H1 (cell line): ENCODE data around the gene HTR1B. TPM values are rescaled to one million over a fixed set of nuclear protein-coding genes. Genes with fewer than 3 reads are reported as not detected.

Experiments used
- ASH2L ChIP-seq: fragments of 200-600, 300-600 bp; sonication (generic); IDR thresholded peaks from one replicate; pipeline ENCODE4 v1.7.1; 2017; ENCODE audit warnings: low read length
- BRCA1 ChIP-seq: IDR thresholded peaks from 2 replicates; pipeline ENCODE4 v1.6.1; 2012; ENCODE audit warnings: low read depth, low read length, improper control_type of control experiment
- CHD2 ChIP-seq: IDR thresholded peaks from 2 replicates; pipeline ENCODE4 v1.6.1; 2012; ENCODE audit warnings: low read length, improper control_type of control experiment
- EP300 ChIP-seq, 2 experiments: IDR thresholded peaks; 1 replicate in 1 of 2; 2 replicates in 1 of 2; pipeline ENCODE4 v1.6.1; 2011 to 2012; ENCODE audit warnings: low read depth in 2 of 2, low read length in 2 of 2, mild to moderate bottlenecking in 2 of 2, borderline replicate concordance in 1 of 2, inconsistent platforms in 1 of 2, moderate library complexity in 1 of 2
- JUND ChIP-seq: IDR thresholded peaks from 2 replicates; pipeline ENCODE4 v1.6.1; 2011; ENCODE audit warnings: mild to moderate bottlenecking, improper control_type of control experiment, low read length
- KDM5A ChIP-seq: fragments of 200-600 bp; IDR thresholded peaks from 2 replicates; pipeline ENCODE4 v1.7.1; 2012; ENCODE audit warnings: mild to moderate bottlenecking, low read length, inconsistent platforms, mixed read lengths
- YY1 ChIP-seq: IDR thresholded peaks from 2 replicates; pipeline ENCODE4 v1.6.1; 2011; ENCODE audit warnings: low read depth, mild to moderate bottlenecking, low read length
- ZNF274 ChIP-seq: IDR thresholded peaks from 2 replicates; pipeline ENCODE4 v1.7.0; 2012; ENCODE audit warnings: low read length, borderline replicate concordance; ENCODE audit errors: extremely low read depth
- polyA plus RNA-seq, 7 experiments: library from polyadenylated mRNA; depleted of rRNA in 3 of 7; stranded (reverse) in 5 of 7; unstranded in 2 of 7; fragments of >200 nt in 5 of 7; fragments of 200-250 nt in 2 of 7; gene quantifications; 1 replicate in 5 of 7; 2 replicates in 1 of 7; 4 replicates in 1 of 7; pipeline versions ENCODE4 v1.2.1 to v1.2.3, GENCODE V29; 2011 to 2013; ENCODE audit warnings: missing spikeins in 2 of 7, mixed read lengths in 2 of 7
- total RNA-seq: library from RNA; stranded (reverse); fragmentation: NEBNext Ultra II Directional; extraction: Animal tissue kit (Norgen Biotek cat#: 25700); gene quantifications from 2 replicates; pipeline ENCODE4 v1.2.1, GENCODE V29; 2021
- TF ChIP-seq, protein P1 (sequence below): fragments of 300-600 bp; sonication (generic); IDR thresholded peaks from 2 replicates; pipeline ENCODE4 v1.7.1; 2012; ENCODE audit warnings: low read length, moderate library complexity, mild to moderate bottlenecking, inconsistent platforms; ENCODE audit not compliant: insufficient replicate concordance

Gene HTR1B
- total and polyA plus RNA-seq, 2 of the 8 experiments (the other 6 are each of a cell fraction or from before 2014, with no cell fraction given) = 1.1 to 1.4 TPM

DNA sequence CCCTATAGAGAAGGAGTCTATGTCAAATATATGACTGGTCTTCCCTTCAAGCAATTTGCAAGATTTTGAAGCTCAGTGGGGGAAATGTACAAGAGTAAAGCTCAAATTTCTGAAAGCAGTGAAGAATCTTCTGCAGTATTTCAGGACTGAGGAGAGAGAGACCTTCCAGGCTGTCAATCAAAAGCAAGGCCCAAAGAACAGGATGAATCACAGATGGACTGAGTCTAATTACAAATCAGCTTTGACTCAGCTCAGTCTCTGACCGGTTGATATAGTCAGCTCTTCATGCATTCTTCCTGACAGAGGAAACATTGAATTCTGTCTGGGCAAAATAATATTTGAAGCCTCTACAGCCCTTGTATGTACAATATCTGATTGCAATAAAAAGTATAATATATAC, 7.7 kb upstream of the HTR1B start (continued):
- TF ChIP-seq, protein P1, sequence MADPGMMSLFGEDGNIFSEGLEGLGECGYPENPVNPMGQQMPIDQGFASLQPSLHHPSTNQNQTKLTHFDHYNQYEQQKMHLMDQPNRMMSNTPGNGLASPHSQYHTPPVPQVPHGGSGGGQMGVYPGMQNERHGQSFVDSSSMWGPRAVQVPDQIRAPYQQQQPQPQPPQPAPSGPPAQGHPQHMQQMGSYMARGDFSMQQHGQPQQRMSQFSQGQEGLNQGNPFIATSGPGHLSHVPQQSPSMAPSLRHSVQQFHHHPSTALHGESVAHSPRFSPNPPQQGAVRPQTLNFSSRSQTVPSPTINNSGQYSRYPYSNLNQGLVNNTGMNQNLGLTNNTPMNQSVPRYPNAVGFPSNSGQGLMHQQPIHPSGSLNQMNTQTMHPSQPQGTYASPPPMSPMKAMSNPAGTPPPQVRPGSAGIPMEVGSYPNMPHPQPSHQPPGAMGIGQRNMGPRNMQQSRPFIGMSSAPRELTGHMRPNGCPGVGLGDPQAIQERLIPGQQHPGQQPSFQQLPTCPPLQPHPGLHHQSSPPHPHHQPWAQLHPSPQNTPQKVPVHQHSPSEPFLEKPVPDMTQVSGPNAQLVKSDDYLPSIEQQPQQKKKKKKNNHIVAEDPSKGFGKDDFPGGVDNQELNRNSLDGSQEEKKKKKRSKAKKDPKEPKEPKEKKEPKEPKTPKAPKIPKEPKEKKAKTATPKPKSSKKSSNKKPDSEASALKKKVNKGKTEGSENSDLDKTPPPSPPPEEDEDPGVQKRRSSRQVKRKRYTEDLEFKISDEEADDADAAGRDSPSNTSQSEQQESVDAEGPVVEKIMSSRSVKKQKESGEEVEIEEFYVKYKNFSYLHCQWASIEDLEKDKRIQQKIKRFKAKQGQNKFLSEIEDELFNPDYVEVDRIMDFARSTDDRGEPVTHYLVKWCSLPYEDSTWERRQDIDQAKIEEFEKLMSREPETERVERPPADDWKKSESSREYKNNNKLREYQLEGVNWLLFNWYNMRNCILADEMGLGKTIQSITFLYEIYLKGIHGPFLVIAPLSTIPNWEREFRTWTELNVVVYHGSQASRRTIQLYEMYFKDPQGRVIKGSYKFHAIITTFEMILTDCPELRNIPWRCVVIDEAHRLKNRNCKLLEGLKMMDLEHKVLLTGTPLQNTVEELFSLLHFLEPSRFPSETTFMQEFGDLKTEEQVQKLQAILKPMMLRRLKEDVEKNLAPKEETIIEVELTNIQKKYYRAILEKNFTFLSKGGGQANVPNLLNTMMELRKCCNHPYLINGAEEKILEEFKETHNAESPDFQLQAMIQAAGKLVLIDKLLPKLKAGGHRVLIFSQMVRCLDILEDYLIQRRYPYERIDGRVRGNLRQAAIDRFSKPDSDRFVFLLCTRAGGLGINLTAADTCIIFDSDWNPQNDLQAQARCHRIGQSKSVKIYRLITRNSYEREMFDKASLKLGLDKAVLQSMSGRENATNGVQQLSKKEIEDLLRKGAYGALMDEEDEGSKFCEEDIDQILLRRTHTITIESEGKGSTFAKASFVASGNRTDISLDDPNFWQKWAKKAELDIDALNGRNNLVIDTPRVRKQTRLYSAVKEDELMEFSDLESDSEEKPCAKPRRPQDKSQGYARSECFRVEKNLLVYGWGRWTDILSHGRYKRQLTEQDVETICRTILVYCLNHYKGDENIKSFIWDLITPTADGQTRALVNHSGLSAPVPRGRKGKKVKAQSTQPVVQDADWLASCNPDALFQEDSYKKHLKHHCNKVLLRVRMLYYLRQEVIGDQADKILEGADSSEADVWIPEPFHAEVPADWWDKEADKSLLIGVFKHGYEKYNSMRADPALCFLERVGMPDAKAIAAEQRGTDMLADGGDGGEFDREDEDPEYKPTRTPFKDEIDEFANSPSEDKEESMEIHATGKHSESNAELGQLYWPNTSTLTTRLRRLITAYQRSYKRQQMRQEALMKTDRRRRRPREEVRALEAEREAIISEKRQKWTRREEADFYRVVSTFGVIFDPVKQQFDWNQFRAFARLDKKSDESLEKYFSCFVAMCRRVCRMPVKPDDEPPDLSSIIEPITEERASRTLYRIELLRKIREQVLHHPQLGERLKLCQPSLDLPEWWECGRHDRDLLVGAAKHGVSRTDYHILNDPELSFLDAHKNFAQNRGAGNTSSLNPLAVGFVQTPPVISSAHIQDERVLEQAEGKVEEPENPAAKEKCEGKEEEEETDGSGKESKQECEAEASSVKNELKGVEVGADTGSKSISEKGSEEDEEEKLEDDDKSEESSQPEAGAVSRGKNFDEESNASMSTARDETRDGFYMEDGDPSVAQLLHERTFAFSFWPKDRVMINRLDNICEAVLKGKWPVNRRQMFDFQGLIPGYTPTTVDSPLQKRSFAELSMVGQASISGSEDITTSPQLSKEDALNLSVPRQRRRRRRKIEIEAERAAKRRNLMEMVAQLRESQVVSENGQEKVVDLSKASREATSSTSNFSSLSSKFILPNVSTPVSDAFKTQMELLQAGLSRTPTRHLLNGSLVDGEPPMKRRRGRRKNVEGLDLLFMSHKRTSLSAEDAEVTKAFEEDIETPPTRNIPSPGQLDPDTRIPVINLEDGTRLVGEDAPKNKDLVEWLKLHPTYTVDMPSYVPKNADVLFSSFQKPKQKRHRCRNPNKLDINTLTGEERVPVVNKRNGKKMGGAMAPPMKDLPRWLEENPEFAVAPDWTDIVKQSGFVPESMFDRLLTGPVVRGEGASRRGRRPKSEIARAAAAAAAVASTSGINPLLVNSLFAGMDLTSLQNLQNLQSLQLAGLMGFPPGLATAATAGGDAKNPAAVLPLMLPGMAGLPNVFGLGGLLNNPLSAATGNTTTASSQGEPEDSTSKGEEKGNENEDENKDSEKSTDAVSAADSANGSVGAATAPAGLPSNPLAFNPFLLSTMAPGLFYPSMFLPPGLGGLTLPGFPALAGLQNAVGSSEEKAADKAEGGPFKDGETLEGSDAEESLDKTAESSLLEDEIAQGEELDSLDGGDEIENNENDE = no peak
- TF ChIP-seq YY1 (no peak), ZNF274 (no peak), CHD2 (no peak), BRCA1 (no peak), JUND (no peak), ASH2L (no peak), EP300 (IDR thresholded peaks at IDR 0.05; ENCODE audit: borderline replicate concordance in 1 of 2, low read depth in 2 of 2, low read length in 2 of 2) (no peak), KDM5A (no peak)
